GM21723 (cell line): ENCODE measurements around the gene FASLG.

ENCODE experiments used
- ATAC-seq: cut with Tn5 transposase; IDR thresholded peaks from one replicate; pipeline ENCODE4 v1.9.1; 2021; ENCODE audit warnings: mild to moderate bottlenecking, moderate library complexity; ENCODE audit not compliant: unreplicated experiment

The FASLG gene

DNA sequence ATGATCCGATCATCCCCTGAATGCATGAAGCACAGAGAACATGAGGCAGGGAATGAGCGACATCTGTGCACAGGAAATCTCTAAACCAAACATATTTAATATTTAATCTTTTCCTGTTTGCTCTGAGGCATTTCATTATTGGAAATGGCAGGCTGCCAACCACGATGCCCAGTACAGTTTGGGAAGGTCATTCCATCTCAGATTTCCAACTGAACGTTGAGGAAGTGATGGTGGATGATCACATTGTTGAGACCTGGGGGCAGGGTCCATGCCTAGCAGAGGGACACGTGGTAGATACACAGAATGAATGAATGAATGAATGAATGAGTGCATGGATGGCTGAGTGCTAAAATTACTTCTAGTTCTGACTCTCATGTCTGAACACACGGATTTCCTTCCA, 15.9 kb upstream of the FASLG start:
- ATAC-seq = no peak

DNA sequence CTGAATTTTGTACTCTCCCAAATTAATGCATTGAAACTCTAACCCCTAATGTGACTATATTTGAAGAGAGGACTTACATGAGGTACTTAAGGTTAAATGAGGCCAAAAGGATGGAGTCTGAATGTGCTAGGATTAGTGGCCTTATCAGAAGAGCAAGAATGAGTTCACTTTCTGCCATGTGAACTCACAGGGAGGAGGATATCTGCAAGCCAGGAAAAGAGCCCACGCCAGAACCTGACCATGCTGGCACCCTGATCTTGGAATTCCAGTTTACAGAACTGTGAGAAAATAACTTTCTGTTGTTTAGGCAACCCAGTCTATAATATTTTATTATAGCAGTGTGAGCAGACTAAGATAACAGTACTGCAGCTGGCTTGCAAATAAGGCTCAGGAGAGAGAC, 12.2 kb upstream of the FASLG start:
- ATAC-seq = no peak

DNA sequence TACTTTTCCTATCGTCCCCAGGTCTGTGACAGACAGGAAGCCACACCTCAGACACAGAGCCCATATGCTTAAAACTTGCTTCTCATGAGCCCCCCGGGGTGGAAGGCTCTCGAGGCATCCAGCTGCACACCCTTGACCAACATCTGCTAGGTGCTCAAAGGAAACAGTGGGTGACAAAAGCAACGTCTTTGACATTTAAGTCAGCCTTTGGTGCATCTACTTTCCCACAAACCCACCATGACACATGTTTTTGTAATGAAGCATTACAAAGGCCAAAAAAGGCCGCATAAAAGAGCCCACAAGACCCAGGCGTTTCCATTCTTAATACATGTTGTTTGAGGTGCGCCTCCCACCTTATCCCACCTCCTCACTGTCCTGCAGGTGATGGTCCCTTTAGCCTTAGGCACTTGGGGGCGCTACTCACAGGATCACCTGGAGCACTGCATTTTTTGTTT, 11.8 kb upstream of the FASLG start:
- ATAC-seq = no peak

DNA sequence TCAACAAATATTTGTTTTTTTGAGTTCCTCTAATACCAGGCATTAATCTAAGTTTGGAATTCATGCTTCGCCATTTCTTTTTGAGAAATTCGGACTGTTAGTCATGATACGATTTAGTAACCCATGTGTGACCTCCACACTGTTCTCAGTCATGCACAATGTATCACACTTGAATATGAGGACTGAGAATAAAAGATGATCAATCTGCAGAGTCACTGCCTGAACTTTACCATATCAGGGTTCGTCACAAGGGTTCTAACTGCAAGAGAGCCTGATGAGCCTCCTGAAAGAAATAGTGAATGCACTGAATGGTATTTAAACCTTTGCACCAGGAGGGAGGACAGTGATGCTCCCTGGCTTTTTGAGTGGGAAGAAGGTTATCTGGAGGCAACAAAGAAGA, 10.9 kb upstream of the FASLG start:
- ATAC-seq = no peak

DNA sequence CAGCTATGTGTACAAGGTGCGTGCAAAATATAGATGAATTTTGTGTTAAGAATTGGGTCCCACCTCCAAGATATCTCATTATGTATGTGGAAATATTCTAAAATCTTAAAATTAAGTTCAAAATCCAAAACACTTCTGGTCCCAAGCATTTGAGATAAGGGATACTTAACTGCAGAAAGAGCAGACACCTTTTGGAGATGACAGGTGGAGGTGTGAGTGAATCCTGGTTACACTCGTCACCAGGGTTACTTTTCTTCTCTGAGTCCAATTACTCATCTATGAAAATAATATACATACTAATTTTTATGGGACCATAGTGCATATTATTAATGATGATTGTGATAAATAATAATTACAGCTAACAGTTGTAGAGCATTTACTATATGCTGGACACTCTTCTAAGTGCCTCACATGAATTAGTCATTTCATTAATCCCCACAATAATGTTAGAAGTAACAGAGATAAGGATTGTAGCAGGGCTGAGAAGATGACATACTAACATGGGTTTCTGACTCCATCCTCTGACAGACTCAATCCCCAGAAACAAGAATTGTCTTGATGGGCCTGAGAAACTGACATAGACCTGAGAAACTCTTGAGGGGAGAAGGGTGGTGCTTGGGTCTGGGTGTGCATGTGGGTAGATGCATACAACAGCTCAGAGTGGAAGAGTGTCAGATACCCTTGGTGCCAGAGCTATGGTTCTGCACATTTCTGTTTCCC, 8.3 kb upstream of the FASLG start:
- ATAC-seq = no peak

DNA sequence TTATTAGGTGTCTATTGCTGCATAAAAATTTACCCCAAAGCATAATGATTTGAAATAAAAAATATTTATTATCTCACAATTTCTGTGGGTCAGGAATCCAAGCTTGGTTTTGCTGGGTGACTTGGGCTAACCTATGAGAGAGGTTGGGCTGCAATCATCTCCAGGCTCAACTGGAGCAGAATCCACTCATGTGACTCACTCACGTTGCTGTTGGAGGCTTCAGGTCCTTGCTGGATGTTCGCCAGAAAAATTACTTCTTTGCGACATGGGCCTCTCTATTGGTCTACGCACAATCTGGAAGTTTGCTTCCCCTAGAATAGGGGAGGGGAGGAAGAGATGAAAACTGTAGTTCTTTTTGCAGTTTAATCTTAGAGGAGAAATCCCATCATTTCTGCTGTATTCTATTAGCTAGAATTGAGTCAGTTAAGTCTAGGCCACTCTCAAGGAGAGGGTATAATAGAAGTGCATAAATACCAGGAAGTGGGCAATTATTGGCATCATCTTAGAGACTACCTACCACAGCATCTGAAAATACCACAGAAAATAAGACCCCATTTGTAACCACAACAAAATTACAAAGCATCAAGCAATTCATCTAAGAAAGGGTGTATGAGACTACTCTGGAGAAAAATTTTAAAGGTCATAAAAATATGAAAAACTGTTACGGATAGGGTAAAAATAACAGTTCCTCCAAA, 5.7 kb upstream of the FASLG start:
- no peak for ATAC-seq

DNA sequence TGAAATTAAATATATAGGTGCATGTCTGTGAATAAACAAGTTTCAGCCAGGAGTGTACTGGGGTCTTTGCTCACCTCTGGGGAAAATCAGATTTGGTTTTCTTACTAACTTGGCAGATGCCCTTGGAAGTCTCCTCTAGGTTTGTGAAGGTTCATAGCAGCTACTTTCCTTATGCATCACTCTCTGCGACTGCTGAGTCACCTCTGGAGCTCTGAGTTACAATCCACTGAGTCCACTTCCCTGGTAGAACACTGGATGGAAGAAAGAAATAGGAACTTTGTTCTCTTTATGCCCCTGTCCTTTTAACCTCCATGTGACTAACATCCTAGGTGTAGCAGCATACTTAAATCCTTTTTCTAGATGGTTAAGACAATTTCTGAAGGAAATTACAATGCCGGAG, 4.4 kb upstream of the FASLG start:
- ATAC-seq = no peak

DNA sequence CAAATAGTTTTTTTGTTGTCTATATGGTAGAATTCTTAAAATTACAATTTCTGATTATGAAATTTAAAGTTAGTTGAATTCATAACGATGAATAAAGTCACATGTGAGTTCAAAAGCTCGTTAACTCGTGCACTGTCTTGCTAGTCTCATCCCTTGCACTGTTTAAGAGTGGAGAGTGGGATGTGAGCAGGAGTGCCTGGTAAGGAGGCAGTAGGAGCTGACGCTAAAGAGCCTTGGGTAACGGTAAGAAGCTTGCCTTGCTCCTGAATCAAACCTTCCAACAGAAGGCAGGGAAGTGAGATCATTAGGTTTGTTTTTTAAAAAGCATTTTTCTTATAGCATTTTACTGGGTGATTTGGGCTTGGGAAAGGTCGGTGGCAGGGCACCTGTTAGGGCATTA, 2.3 kb upstream of the FASLG start:
- no peak for ATAC-seq

DNA sequence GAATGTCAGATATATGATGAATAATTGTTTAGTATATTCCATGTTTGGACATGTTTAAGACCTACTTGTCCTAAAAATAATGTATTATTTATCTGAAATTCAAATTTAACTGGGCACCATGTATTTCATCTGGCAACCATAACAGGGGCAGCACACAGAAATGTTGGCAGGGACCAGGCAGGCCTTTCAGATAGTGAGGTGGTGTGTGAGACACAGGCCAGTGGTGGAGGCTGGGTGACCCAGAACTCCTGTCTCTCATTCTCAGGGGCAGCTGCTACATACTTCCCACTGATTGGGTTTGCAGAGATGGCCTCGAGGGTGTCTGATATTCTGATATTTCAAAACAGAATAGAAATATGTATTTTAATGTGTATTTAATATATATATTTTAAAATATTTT, 1.3 kb upstream of the FASLG start:
- ATAC-seq = no peak

DNA sequence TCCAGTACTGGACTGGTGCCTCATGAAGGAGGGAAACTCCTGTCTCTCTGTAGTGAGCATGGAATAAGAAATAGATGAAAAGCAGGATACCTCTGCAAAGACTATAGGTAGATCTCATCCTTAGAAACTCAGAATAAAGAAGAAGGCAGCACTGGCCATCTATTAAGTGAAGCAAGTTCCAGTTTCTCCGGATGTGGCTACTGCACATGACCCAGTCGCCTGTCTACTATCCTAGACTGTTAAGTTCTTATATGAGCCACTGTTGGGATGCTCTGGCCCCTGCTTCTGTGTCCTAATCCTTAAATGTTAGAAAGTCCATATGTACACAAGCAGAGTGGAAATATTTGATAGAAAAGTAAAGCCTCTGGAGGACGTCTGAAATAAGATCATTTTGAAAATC, 2.2 kb downstream of the FASLG start:
- ATAC-seq = no peak

DNA sequence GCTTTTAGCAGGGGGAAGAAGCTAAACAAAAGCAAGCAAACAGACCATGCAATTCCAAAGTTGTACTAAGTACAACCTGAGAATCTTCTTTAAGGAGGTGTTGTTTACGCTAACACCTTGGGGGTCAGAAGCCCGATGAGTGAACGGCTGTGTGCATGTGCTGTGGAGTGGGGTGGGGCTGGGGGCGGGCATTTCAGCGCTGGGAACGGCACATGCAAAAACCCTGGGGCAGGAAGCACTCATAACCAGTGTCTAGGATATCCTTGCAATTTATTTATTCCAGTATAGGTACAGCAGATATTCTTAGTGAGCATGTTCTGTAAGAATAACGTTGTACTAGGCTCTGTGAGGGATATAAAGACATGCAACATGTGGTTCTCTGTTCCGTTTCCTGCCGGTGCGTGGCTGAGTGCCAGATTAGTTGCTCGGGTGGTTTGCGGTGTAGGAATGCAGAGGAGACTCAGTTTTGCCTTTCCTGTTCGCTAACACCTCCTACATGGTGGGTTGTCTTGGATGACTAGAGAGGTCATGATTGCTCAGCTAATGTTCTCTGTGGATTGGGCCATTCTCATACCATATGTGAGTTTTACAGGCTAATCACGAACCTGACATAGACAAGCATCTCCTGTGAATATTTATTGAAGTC, 3.7 kb downstream of the FASLG start:
- peak; percentile 69 for ATAC-seq

DNA sequence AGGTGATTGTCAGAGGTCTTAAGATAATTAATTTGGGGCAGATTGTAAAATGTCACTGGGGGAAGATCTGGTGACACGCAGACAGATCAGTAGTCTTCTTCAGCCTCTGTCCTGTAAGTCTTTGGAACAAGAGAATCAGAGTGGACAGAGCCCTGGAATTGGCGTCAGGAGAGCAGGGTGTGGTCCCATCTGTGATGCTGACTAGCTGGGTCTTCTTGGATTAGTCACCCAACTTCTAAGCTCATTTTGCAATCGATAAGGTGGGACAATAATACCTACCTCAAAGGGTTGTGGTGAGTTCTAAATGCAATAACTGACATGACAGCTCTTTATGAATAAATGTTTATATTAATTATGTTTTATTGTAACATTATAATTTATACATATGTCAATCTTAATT, 4.8 kb downstream of the FASLG start:
- ATAC-seq = no peak

DNA sequence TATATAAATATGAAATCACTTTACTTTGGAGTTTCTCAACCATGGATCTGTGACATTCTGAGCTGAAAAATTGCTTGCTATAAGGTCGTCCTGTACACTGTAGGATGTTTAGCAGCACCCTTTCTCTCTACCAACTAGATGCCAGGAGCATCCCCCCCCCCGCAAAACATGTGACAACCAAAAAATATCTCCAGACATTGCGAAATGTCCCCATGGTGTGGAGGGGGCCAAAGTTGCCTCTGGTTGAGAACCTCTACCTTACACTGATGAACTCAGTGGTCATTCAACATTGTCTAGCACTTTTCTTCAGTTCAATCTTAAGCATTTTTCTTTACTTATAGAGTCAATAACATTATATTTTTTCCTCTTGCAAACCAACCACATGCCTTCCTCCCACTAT, 9.2 kb downstream of the FASLG start:
- ATAC-seq = no peak

DNA sequence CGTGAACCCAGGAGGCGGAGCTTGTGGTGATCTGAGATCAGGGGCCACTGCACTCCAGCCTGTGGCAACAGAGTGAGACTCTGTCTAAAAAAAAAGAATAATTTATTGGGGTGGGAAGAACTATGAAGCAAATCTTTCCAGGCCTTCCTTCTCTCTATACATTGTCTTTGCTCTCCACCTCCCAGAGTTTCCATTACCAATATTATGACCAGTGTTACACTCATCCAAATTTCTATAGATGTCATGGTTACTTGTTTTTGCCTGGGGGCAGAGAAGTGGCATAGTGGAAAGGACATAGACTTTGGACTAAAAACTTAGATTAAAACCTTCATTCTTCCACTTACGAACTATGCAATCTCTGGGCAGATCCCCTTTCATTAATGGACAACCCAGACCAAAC, 10.1 kb downstream of the FASLG start:
- ATAC-seq = no peak

DNA sequence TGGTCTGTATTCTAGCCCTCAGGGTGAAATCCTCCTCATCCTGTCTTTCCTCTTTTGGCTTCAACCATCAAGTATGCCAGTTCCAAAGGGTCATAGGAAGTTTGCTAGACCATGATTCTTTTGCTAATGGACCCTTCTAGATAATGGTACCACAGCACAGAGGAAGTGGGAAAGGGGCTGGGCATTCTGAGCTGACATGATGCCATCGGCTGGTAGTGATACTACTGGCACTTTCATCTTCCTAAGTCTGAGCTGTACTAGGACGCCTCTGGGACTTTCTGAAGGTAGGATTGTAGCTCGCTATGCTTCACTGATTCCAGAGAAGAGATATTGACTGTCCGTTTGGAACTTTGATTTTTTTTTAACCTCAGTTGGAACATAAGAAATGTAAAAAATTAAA, 11.4 kb downstream of the FASLG start:
- no peak for ATAC-seq

DNA sequence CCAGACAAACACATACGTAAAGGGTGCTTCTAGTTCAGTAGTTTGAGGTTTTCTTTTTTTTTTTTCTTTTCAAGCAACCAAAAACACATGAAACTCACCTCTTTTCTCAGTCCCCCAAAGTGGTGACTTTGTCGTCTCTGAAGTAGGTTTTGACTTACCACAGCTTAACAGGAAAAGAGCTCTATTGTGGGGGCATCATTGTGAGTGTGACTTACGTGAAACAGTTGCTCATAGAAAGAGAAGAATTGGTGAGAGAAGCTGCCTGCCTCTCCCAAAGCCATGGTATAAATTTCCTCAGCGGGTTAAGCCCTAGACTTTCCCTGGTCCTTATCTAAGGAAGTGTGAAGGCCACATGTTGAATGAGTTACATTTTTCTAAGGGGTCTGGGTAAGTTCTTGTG, 11.9 kb downstream of the FASLG start:
- peak; percentile 59 for ATAC-seq

DNA sequence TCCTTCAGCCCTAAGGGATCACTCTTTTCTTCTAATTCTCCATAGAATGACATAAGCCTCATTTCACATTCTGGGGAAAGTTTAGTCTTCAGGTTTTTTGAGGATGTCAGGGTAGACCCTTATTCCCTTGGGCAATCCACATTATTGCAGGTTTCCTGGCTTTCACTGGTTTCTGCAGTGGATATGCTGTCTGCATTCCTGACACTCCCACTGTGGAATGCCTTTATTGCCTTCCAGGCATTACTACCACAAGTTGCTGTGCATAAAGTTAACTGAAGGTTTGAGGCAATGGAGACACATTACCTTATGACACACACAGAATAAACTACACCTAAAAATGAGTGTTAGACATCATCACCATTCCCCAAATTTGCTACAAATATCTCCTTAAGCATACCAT, 12.7 kb downstream of the FASLG start:
- no peak for ATAC-seq

DNA sequence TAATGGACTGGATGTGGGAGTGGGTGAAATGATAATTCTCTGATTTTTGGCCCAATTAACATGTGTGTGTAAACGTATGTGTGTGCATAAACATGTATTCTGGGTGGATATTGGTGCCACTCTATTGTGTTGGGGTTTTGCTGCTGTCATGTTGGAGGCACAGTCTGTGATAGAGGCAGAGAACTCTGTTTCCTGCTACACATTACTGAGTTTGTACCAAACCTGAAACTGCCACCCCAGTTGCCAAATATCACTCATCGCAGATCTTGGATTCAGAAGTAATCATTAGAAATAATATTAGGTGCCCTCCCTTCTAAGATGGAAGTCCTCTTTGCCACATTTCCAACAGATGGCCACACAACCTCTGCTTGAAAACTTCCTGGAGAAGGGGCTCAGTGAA, 13.8 kb downstream of the FASLG start:
- ATAC-seq = no peak

DNA sequence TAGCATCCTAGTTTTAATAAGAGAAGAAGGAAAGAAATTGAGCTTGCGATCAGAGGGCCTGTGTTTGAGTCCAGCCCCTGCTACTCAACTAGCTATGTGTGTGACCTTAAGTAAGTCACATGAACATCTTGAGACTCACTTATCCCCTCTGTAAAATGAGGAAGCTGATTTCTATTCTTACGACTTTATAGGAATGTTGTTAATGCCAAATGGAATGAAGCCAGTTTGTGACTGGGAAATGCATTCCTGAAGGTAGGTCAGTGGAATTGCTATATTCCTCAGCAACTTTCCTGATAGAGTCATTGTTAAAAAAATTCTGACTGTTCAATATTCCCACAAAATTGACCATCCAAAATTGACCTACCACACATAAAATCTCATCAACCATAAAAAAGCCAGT, 14.9 kb downstream of the FASLG start:
- no peak for ATAC-seq

DNA sequence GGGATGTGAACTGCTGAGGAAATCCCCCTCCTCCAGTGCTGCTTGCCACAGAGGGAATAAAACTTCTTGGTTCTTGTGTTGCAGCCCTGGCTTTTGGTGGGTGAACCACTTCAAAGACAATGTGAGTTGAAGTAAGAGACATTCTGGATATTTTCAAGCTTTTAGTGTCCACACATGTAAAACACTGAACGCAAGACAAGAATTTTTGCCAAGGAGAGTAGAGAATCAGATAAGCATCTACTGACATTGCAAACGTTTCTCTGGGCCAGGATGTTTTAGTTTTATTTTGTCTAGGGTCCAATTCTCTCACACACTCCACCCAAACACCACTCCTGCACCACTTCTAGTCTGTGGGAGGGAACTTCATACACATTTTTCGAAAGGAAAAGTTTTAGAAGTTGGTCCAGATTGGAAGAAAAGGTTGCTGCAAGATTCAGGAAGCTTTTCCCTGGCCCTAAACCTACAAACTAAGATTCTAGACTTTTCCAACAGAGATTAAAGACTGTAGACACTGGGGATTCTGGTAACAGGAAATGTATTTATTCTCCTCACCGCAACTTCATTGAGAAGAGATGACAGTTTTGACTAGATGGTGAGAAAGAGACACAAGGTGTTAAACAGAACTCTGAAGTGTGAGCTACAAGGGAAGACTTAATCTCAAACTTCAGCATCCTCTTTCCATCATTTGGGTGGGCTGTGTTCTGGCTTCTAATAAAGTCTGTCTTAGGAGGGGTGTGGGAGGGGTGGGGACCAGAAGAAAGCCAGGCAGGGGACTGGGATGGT, 16.1 kb downstream of the FASLG start:
- no peak for ATAC-seq

DNA sequence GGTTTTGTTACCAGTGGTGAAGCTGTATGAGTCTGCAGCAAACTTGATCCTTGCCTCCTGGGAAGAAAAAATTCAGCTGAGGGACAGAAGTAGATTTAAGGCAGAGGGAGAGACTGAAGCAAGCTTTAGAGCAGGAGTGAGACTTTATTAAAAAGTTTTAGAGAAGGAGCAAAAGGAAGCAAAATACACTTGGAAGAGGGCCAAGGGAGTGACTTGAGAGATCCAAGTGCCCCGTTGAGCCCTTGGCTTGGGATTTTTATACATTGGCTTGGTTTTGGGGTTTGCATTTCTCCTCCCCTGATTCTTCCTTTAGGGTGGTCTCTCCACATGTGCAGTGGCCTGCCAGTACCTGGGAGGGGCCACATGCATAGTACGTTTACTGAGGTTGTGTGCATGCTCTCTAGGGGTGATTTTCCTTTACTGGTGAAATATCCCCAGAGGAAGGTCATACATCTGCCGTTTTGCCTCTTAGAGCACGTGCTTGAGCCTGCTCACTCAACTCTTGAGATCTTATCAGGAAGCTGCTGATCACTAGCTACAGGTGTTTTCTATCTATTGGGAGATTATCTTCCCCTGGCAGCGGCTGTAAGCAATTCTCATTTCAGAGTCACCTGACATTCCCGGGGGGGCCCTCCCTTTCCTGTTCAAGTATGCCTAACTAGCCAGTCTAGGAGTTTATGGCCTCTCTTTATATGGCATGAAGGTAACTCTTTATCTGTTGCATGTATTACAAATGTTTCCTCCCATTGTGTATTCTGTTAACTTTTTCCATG, 20.3 kb downstream of the FASLG start:
- ATAC-seq = no peak
